Stomach (tissue), 4 donors: ENCODE results near the gene TTC34.

Source experiments
- POLR2A ChIP-seq, 4 donors: fragments of 450-650 bp; IDR thresholded peaks; one replicate each; pipeline ENCODE4 v1.6.1; 2016; ENCODE audit warnings: antibody characterized with exemption in 4 of 4, control low read depth in 2 of 4, mild to moderate bottlenecking in 1 of 4, moderate library complexity in 1 of 4
- TF ChIP-seq, protein P1 (sequence below), 7 experiments: fragments of 450-650 bp in 4 of 7; fragments of 200-600 bp in 3 of 7; sonication (generic) in 3 of 7; IDR thresholded peaks; one replicate each; pipeline ENCODE4 v1.5.1; 2016 to 2019; ENCODE audit warnings: antibody characterized with exemption in 7 of 7, control low read depth in 2 of 7, mild to moderate bottlenecking in 1 of 7

- TF ChIP-seq, protein P1, sequence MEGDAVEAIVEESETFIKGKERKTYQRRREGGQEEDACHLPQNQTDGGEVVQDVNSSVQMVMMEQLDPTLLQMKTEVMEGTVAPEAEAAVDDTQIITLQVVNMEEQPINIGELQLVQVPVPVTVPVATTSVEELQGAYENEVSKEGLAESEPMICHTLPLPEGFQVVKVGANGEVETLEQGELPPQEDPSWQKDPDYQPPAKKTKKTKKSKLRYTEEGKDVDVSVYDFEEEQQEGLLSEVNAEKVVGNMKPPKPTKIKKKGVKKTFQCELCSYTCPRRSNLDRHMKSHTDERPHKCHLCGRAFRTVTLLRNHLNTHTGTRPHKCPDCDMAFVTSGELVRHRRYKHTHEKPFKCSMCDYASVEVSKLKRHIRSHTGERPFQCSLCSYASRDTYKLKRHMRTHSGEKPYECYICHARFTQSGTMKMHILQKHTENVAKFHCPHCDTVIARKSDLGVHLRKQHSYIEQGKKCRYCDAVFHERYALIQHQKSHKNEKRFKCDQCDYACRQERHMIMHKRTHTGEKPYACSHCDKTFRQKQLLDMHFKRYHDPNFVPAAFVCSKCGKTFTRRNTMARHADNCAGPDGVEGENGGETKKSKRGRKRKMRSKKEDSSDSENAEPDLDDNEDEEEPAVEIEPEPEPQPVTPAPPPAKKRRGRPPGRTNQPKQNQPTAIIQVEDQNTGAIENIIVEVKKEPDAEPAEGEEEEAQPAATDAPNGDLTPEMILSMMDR (IDR thresholded peaks at IDR 0.05) = no peak
- no peak for TF ChIP-seq POLR2A (IDR thresholded peaks at IDR 0.05)
These were observed 203.8 kb downstream of the TTC34 start for GRCh38 chr1:2597441-2598328.
